ENCODE data around the gene ALKBH4. TPM values are rescaled to one million over a fixed set of nuclear protein-coding genes. Genes with fewer than 3 reads are reported as not detected.
"Not testable (repeated sequence)": the region's sequence is repeated elsewhere in the genome, so short reads cannot be mapped to it uniquely, and the experiment has no call there.

Gene ALKBH4
- total RNA-seq, 1 experiment from 2014 or later = 31.0 TPM

- intact Hi-C loops (cut with micrococcal nuclease); H3K9me2 ChIP-seq (replicated peaks; ENCODE audit: low read length); H3K4me3 ChIP-seq (ENCODE audit: low read length); POLR2A ChIA-PET (ENCODE audit: unreplicated experiment); DNase-seq; H3K9ac ChIP-seq (ENCODE audit: low read length); H2AFZ ChIP-seq (ENCODE audit: low read length); H3K4me2 ChIP-seq (ENCODE audit: low read length); H3K27ac ChIP-seq (ENCODE audit: low read length); H4K20me1 ChIP-seq (ENCODE audit: low read length); BruUV-seq (replicated peaks); H3K36me3 ChIP-seq (ENCODE audit: low read depth, low read length); H3F3A ChIP-seq (ENCODE audit: low read length, unreplicated experiment); H3K9me3 ChIP-seq (ENCODE audit: low read length); H3K79me2 ChIP-seq (ENCODE audit: low read length); CTCF ChIA-PET; H3K4me1 ChIP-seq (ENCODE audit: insufficient read depth, low read length); H3K27me3 ChIP-seq (ENCODE audit: low read length): not testable (repeated sequence)
- ATAC-seq = peak; percentile 2; the same call in 1 of the 2 replicates
Measured at GRCh38 chr7:102479209-102479584, 14.5 kb upstream of the ALKBH4 start.

- H3F3A ChIP-seq (ENCODE audit: low read length, unreplicated experiment); H3K4me1 ChIP-seq (ENCODE audit: insufficient read depth, low read length); H3K36me3 ChIP-seq (ENCODE audit: low read depth, low read length); H3K4me2 ChIP-seq (ENCODE audit: low read length); CTCF ChIA-PET; H2AFZ ChIP-seq (ENCODE audit: low read length); H4K20me1 ChIP-seq (ENCODE audit: low read length); POLR2A ChIA-PET (ENCODE audit: unreplicated experiment); H3K9me2 ChIP-seq (replicated peaks; ENCODE audit: low read length); H3K9ac ChIP-seq (ENCODE audit: low read length); H3K27ac ChIP-seq (ENCODE audit: low read length); H3K27me3 ChIP-seq (ENCODE audit: low read length); intact Hi-C loops (cut with micrococcal nuclease); H3K9me3 ChIP-seq (ENCODE audit: low read length); H3K79me2 ChIP-seq (ENCODE audit: low read length): not testable (repeated sequence)
- ATAC-seq = peak; percentile 83
- peak within 1 kb of the TSS; percentile 53 for H3K4me3 ChIP-seq (ENCODE audit: low read length)
- TSS peak; percentile 83 for BruUV-seq (replicated peaks)
- DNase-seq = peak; percentile 32
Measured at GRCh38 chr7:102478314-102479208, 13.9 kb upstream of the ALKBH4 start, which contains the start of gene POLR2J. Gene POLR2J, minus strand, starts transcription at chr7:102478922. Its CDS starts 62 bp downstream, at chr7:102478860.

GRCh38 chr7:102474736-102475435, 10.2 kb upstream of the ALKBH4 start:
- H4K20me1 ChIP-seq (ENCODE audit: low read length); BruUV-seq (replicated peaks); DNase-seq; H2AFZ ChIP-seq (ENCODE audit: low read length); H3K27me3 ChIP-seq (ENCODE audit: low read length); H3K9me3 ChIP-seq (ENCODE audit: low read length); POLR2A ChIA-PET (ENCODE audit: unreplicated experiment); H3F3A ChIP-seq (ENCODE audit: low read length, unreplicated experiment); ATAC-seq; H3K9ac ChIP-seq (ENCODE audit: low read length); H3K4me2 ChIP-seq (ENCODE audit: low read length); H3K79me2 ChIP-seq (ENCODE audit: low read length); H3K9me2 ChIP-seq (replicated peaks; ENCODE audit: low read length); CTCF ChIA-PET; intact Hi-C loops (cut with micrococcal nuclease); H3K36me3 ChIP-seq (ENCODE audit: low read depth, low read length); H3K4me1 ChIP-seq (ENCODE audit: insufficient read depth, low read length); H3K4me3 ChIP-seq (ENCODE audit: low read length); H3K27ac ChIP-seq (ENCODE audit: low read length): not testable (repeated sequence)

- H3K27me3 ChIP-seq (ENCODE audit: low read length); H4K20me1 ChIP-seq (ENCODE audit: low read length); intact Hi-C loops (cut with micrococcal nuclease); DNase-seq; CTCF ChIA-PET; H3F3A ChIP-seq (ENCODE audit: low read length, unreplicated experiment); H3K4me3 ChIP-seq (ENCODE audit: low read length); H2AFZ ChIP-seq (ENCODE audit: low read length); H3K9me3 ChIP-seq (ENCODE audit: low read length); H3K4me1 ChIP-seq (ENCODE audit: insufficient read depth, low read length); H3K36me3 ChIP-seq (ENCODE audit: low read depth, low read length); POLR2A ChIA-PET (ENCODE audit: unreplicated experiment); H3K27ac ChIP-seq (ENCODE audit: low read length); ATAC-seq; H3K4me2 ChIP-seq (ENCODE audit: low read length); BruUV-seq (replicated peaks); H3K9ac ChIP-seq (ENCODE audit: low read length); H3K9me2 ChIP-seq (replicated peaks; ENCODE audit: low read length); H3K79me2 ChIP-seq (ENCODE audit: low read length): not testable (repeated sequence)
Measured at GRCh38 chr7:102474116-102474515, 9.5 kb upstream of the ALKBH4 start.
